Measurements from ENCODE around the gene TRIOBP.

GRCh38 chr22:37765498-37765897 lies 68.7 kb downstream of the TRIOBP start:
- TF ChIP-seq CTCF (CRISPR knock-in tag; IDR thresholded peaks at IDR 0.05) = no peak
- no peak for TF ChIP-seq KDM6A (CRISPR knock-in tag; IDR thresholded peaks at IDR 0.05; ENCODE audit: low read depth)
- no peak for TF ChIP-seq POLR2AphosphoS5 (IDR thresholded peaks at IDR 0.05; ENCODE audit: low read depth, low read length)
- TF ChIP-seq TAF1 (CRISPR knock-in tag; IDR thresholded peaks at IDR 0.05) = no peak
- no peak for TF ChIP-seq PATZ1 (CRISPR knock-in tag; IDR thresholded peaks at IDR 0.05)
- no peak for TF ChIP-seq RAD51 (IDR thresholded peaks at IDR 0.05; ENCODE audit: borderline replicate concordance)
- TF ChIP-seq, protein P1, sequence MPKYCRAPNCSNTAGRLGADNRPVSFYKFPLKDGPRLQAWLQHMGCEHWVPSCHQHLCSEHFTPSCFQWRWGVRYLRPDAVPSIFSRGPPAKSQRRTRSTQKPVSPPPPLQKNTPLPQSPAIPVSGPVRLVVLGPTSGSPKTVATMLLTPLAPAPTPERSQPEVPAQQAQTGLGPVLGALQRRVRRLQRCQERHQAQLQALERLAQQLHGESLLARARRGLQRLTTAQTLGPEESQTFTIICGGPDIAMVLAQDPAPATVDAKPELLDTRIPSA (CRISPR knock-in tag; IDR thresholded peaks at IDR 0.05; ENCODE audit: borderline replicate concordance) = no peak
- TF ChIP-seq SRF (IDR thresholded peaks at IDR 0.05; ENCODE audit: low read depth, low read length) = no peak
- TF ChIP-seq NFATC3 (CRISPR knock-in tag; IDR thresholded peaks at IDR 0.05) = no peak
- TF ChIP-seq ARHGAP35 (CRISPR knock-in tag; IDR thresholded peaks at IDR 0.05; ENCODE audit: borderline replicate concordance) = no peak
- no peak for TF ChIP-seq TBX3 (IDR thresholded peaks at IDR 0.05; ENCODE audit: borderline replicate concordance)
